GM08714 (cell line): ENCODE results near the gene ARHGEF19.

Experiments used
- H3K4me3 ChIP-seq: fragments of 200-500 bp; sonication (Bioruptor generic); 2 replicates; pipeline ENCODE4 v1.5.1; 2014; ENCODE audit warnings: mild to moderate bottlenecking, low read length, inconsistent platforms
- ZNF274 ChIP-seq: IDR thresholded peaks from 2 replicates; pipeline ENCODE4 v1.6.1; 2012; ENCODE audit warnings: mild to moderate bottlenecking, low read depth, low read length

ARHGEF19 gene

DNA sequence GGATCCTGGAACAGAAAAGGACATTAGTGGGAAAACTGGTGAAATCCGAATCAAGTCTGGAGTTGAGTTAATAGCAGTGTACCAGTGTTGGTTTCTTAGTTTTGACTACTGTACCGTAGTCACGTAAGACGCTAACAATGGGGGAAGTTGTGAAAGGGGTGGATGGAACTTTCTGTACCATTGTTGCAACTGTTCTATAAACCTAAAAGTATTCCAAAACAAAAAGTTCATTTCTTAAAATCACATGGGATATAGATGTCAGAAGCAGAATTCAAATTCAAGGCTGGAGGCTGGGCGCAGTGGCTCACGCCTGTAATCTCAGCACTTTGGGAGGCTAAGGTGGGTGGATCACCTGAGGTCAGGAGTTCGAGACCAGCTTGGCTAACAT lies 16.9 kb downstream of the ARHGEF19 start:
- TF ChIP-seq ZNF274, result no peak
- H3K4me3 ChIP-seq, result no peak overlapping the region

DNA sequence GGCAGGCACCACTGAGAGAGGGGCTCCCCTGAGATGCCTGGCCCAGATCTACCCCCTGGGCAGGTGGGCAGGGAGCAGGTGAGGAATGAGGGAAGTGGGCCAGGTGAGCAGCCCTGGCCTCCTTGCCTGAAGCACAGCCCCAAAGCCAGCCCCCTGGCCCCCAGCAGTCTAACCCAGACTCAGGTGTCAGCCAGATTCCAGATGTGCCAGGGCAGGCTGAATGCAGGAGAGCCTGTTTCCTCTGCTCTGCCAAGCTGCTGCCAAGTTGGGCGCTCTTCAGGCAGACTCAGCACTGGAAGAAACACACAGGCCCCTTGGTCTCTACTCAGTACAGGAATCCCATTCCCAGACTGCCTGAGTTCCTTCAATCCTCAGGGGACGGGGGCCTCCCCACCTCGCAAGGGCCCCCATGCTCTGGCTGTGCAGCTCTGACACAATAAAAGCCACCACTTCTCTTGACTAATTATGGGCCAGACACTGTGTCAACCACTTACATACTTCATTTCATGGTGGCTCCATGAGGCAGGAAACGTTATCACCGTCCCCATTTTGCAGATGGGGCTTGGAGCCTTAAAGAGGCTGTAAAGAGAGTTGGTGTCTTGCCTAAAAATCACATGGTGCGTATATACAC lies 20.4 kb downstream of the ARHGEF19 start:
- no peak overlapping the region for H3K4me3 ChIP-seq
- no peak for TF ChIP-seq ZNF274

DNA sequence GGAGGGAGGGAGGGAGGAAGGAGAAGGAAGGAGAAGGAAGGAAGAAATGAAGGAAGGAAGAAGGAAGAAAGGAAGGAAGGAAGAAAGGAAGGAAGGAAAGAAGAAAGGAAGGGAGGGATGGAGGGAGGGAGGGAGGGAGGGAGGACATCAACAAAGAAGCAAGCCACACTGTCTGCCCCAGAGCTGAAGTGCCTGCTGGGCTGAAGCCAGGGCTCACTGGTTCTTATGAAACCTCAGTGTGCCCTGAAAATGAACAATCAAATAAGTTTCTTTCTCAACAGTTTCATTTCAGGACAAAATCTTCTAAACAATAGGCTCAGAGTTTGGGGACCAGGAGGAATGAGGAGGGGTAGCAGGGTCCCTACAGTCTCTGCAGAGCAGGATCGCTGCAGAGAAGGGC lies 21.1 kb downstream of the ARHGEF19 start:
- TF ChIP-seq ZNF274, result no peak
- no peak overlapping the region for H3K4me3 ChIP-seq

DNA sequence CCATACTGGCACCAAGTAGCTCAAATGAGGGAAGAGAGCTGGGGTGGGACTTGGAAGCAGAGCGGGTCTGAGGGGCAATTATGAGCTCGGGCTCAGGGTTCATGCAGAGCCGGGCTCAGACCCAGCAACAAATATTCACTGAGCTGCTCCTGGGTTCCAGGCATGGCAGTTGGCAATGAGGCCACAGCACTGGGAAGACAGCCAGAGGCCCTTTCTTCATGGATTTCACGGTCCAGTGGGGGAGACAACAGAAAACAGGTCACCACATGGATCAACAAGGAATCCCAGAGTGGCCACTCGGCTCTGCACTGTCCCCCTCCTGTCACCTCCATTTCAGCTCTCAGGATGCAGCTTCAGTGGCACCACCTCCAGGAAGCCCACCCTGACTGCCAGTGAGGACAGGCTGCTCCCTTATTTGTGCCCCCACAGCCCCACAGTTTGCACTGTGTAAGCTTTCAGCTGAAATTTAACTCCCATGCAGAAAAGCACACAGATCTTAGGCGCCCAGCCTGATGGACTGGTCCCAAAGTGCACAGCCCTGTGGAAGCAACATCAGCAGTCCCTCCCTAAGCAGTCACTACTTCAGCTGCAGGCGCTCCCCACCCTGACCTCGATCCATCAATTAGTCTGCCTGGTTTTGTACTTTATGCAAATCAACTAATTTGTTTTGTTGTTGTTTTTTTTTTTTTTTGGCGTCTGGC lies 22.4 kb downstream of the ARHGEF19 start:
- H3K4me3 ChIP-seq, result no peak overlapping the region
- no peak for TF ChIP-seq ZNF274

DNA sequence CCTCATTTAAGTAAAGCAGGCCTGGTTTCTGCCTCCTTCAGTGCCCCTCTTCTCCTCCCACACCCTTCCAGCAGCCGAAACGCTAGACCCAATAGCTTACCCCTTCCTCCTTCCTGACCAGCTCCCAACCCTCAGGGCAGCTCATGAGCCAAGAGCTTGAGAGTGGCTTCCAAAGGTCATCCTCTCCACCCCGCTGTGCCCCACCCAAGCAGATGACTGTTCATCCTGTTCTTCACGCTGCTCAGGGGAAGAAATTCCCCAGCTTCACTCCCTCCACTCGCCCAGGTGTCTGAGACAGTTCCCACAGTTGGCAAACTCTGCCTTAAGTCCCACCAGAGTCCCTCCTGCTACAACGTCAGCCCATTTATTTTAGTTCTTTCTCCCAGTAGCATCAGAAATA lies 23.4 kb downstream of the ARHGEF19 start:
- no peak overlapping the region for H3K4me3 ChIP-seq
- no peak for TF ChIP-seq ZNF274

DNA sequence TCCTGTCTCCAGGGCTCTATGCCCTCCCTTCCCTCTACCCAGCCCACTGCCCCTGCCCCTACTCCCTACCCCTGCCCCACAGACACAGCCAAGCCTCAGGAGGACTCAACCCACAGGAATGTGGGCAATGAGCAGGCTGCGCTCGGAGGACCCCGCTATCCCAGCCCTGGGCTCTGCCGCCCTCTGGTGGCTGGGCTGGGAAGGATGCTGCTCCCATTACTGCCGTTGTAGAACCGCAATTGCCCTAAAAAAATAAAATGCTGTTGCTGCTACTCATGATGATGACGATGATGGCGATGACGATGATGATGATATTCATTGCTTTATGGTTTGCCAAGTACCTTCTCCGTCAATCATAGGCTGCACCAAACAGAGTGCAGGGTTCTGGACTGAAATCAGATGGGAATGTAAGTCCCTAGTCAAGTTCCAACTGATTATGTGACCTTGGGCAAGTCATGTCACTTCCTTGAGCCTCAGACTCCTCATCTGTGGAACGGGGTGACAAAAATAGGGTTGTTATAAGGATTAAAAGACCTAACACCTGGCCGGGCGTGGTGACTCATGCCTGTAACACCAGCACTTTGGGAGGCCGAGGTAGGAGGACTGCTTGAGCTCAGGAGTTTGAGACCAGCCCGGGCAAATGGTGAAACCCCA lies 24.6 kb downstream of the ARHGEF19 start:
- no peak for TF ChIP-seq ZNF274
- H3K4me3 ChIP-seq, result no peak overlapping the region

DNA sequence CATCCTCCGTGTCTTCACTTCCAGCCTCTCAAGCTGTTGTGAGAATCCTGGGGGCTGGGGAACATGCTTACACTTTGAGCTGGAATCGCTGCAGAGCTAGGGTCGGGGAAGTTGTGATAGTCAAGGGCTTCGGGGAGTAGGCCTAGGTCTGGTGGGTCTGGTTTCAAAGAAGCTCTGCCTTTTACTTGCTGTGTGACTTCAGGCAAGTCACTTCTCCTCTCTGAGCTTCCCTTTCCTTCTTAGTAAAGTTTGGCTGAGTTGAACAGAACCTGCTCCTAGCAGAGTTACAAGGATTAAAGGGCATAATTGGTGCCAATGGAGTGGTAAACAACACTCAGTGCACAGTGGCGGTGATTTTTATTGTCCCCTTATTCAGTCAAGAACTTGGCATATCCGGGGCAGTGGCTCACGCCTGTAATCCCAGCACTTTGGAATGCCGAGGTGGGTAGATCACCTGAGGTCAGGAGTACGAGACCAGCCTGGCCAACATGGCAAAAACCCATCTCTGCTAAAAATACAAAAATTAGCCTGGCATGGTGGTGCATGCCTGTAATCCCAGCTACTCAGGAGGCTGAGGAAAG lies 25.7 kb downstream of the ARHGEF19 start:
- no peak for TF ChIP-seq ZNF274
- no peak overlapping the region for H3K4me3 ChIP-seq

DNA sequence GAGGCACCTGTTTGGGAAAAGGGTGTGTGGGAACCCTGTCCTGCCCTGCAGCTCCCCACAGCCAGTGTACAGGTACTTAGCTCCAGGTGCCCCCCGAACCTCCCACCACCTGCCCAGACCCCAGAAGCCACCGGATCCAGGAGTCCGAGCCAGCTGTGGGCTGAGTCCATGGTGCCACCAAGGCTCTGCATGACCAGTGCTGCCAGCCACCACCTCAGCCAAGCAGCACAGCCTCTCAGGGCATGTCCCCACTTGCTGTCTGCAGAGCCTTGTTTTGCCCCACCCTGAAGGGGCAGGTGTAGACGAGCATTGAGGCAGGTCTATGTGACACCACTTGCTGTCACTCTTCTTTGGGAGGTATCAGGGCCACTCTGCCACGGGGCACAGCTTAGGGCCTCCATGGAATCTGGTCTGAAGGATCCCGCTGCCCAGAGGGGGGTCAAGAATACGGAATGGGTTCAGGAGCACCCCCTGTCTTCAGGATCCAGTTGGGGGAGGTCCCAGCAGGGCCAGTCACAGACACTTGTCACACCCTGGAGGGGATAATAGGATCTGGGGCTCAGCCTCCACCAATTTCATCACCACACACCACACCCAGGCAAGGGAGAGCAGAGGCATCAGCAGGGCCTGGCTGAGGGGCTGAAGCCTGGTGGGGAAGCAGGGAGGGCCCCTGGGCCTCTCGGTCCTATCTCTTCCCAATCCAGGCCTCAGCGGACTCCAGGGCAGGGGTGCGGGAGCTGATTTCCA lies 27.7 kb downstream of the ARHGEF19 start:
- TF ChIP-seq ZNF274, result no peak
- no peak overlapping the region for H3K4me3 ChIP-seq

DNA sequence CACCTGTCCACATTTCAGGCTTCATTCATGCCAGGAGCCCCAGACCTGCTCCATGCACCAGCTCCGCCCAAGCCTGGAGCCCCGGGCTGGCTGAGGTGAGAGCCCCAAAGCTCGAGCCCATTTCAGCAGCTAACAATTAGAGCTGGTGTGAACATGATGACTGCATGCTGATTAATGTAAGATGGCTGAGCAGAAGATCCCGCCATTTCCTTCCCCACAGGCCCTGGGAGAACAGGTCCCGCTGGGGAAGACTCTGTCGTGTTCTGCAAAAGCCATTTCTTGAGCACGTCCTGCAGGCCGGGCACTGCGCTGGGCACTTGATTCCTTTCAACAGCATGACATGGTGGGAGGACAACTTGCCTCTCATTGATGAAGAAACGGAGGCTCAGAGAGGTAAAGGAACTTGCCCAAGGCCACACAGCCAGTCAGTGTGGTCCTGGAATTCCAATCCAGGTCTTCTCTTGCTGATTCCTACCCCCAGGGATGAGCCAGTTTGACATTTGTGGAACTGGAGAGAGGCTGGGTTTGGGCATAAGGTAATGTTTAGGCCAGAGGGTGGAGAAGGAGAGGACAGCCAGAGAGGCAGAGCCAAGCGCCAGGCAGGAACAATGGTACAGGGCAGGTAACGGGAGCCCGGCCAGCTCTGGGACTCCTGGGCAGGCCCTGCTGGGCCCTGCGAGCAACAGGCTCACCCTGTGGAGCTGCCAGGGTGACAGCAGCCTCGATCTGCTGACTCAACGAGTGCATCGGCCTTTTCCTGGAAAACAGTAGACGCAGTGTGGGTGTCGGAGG lies 28.5 kb downstream of the ARHGEF19 start:
- no peak for TF ChIP-seq ZNF274
- H3K4me3 ChIP-seq, result no peak overlapping the region

DNA sequence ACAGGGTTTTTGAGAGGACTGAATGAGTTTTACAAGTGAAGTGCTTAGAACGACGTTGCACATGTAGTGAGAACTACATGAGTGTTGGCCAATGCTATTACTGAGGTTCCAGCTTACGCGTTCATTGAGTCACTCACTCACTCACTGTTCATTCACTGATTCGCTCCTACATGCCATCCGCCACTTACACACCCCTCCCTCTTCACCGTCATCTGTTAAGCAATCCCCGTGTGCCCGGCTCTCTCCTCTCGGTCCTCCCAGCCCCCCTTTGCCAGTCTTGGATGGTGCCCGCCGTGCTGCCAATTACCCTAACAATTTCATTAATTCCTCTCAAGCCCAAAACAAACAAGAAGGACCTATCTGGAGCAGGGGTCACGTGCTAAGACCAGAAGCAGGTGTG lies 29.3 kb downstream of the ARHGEF19 start:
- no peak overlapping the region for H3K4me3 ChIP-seq
- no peak for TF ChIP-seq ZNF274

DNA sequence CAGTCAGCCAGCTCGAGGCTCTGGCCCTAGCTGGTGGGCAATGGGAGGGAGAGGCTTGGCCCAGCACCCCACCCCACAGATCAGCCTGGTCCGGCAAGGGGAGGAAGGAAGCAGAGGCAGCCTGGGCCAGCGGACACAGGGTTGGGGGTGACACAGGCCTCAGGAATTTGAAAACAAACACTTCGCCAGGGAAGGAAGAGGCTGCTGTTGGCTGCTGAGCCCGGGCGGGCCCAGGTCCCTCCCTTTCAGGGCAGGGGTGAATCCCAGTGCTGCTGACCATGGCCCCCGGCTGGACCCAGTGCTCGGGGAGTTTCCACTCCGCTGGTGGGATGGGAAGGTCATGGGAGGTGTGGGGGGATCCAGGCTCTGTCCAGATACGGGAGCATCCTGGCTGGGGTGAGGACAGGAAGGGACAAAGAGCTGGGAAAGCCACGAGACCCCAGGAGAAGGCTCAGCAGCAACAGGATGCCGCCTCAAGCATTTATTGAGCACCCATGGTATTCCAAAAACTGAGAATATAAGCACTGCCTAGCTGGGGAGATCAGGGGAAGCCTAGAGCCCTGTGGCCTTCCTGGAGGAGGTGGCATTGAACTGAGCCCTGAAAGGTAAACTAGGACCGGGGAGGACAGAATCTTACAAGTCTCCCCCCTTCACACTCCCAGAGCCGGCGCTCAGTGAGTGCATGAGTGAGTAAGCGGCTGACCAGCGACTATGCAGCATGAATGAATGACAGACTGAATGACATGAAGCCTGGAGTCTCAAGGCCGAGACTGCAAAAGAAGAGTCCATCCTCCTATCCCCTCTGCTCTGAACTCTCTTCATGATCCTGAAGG lies 30.3 kb downstream of the ARHGEF19 start:
- no peak for TF ChIP-seq ZNF274
- H3K4me3 ChIP-seq, result no peak overlapping the region

DNA sequence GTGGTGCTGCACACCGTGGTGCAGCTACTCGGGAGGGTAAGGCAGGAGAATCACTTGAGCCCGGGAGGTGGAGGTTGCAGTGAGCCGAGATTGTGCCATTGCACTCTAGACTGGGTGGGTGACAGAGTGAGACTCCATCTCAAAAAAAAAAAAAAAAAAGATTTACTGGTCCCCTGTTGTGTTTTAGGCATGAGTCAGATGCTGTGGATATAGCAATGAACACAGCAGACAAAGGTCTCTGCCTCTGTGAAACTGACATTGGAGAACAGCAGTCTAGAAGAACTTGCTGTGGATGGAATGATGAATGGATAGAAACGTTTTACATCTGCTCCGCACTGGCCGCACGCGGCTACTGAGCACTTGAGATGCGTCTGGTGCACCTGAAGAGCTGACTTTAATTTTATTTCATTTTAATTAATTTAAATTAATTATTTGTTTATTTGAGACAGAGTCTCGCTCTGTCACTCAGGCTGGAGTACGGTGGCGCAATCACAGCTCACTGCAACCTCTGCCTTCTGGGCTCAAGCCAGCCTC lies 32.1 kb downstream of the ARHGEF19 start:
- no peak for TF ChIP-seq ZNF274

More for the DNA sequence above, 32.1 kb downstream of the ARHGEF19 start:
- H3K4me3 ChIP-seq, result no peak overlapping the region
